ENCODE measurements around the gene ACSL4.
"Not testable (repeated sequence)": the region's sequence is repeated elsewhere in the genome, so short reads cannot be mapped to it uniquely, and the experiment has no call there.

The ACSL4 gene

DNA sequence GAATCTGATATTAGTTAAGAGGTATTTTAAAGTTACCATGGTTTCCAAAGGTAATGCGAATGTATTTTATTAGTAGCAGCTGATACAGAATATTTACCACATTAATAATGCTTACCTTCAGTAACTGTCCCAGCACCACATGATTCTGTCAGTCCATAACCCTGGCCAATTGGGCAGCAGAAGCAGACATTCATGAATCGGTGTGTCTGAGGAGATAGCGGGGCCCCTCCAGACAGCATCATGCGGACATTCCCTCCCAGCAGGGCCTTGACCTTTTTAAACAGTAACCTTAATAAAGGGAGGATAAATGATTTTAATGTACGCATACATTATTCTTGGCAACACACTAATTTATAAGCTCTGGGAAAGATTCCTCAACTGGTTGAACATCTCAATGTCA is 65.1 kb downstream of the ACSL4 start:
- no peak for DNase-seq (ENCODE audit: low spot score)

DNA sequence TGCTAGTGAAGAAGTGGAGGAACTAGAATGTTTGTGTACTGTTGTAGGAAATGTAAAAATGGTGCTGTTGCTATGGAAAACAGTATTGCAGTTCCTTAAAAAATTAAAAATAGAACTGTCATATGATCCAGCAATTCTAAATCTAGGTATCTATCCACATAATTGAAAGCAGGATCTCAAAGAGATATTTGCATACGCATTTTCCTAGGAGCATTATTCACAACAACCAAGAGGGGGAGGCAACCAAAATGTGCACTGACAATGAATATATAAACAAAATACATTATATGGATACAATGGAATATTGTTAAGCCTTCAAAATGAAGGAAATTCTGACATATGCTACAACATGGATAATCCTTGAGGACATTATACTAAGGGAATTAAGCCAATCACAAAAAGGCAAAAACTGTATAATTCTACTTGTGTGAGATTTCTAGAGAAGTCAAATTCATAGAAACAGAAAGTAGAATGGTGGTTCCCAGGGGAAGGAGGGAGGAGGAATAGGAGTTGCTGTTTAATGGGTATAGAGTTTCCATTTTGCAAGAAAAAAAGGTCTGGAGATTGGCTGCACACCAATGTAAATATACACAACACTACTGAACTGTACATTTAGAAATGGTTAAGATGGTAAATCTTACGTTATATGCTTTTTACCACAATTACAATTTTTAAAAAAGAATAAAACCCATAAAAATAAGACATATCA is 72.5 kb downstream of the ACSL4 start:
- no peak for DNase-seq (ENCODE audit: low spot score)

DNA sequence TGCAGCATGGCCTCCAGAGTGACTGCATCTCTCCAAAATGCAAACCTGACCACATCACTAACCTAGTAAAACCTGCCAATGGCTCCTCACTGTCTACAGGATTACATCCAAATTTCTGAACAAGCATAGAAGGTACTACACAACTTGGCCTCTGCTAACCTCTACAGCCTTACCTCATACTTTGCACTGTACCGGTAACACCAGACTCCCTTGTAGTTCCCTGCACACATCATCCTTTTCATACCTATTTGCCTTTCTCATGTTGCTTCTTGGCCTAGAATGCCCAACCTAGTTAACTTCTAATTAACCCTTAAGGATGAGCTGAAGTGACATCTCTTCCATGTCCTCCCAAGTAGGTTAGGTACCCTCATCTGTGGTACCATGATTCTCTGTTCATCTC is 74.7 kb downstream of the ACSL4 start:
- no peak for DNase-seq (ENCODE audit: low spot score)

DNA sequence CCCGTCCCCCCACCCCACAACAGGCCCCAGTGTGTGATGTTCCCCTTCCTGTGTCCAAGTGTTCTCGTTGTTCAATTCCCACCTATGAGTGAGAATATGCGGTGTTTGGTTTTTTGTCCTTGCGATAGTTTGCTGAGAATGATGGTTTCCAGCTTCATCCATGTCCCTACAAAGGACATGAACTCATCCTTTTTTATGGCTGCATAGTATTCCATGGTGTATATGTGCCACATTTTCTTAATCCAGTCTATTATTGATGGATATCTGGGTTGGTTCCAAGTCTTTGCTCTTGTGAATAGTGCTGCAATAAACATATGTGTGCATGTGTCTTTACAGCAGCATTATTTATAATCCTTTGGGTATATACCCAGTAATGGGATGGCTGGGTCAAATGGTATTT is 75.7 kb downstream of the ACSL4 start:
- DNase-seq (ENCODE audit: low spot score), result not testable (repeated sequence)

DNA sequence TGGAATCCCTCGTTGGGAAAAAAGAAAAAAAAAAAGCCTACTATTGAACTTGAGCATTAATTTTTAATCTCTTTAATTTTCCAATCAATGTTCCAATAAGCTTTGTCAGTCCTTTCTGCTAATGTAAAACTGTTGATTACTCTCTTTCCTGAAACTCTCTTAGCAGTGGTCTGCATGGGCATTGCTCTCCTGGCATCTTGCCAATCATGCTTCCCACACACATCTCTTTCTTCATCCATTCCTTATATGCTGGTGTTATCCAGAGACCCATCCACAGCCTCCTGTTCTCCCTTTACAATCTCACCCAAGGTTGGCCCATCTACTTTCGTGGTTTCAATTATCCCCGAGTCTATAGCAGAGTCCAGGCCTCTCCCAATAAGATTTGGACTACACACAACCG is 76.3 kb downstream of the ACSL4 start:
- no peak for DNase-seq (ENCODE audit: low spot score)

DNA sequence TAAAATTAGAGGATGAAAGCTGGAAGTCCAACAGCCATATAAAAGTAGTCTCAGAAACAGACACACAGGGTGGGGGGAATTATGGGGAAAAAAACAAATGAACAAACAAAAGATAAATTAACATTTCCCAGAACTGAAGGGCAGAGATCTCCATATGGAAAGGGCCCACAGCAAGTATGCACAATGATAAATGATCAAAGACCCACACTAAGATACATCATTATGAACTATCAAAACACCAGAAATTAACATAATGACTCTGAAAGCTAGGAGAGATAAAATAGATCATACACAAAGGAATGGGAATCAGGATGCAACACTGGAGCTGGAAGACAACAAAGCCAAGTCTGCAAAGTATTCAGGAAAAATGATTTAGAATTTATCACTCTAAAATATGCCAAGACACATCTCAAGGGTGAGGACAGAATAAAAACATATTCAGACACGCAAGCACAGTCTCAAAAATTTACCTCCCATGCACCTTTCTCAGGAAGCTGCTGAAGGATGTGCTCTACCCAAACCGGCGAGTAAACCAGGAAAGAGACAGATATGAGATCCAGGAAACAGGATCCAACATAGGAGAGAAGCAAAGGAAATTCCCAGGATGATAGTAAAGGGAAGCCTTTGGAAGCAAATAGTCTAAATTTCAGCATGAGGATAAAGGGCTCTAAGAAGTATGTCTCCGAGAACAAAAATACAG is 77.4 kb downstream of the ACSL4 start:
- no peak for DNase-seq (ENCODE audit: low spot score)

DNA sequence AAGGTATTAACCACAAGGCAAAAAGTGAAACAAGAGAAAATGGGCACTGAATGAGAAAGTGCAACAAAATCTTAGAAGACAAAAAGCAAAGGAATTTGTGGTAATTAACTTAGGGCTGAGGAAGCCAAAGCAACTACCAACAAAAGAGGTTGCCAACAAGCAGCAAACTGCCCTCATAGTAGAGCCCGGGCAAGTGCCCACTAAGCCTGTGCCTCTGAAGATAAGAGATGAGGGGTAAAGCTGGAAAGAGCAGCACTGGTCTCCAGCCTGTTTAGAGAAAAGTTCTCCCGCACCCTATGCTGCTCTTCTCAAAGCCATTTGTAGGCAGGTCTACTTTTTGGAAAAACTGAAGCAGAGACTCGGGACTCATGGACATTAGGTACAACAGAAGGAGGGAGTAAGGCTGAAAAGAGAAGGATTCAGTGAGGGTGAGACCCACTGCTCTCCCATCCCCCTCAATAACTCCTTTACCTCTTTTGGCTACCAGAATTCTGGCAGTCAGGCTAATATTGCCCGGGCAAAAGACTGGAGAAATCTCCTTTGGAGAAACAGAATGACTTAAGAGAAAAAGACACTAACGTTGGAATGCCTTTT is 78.4 kb downstream of the ACSL4 start:
- DNase-seq (ENCODE audit: low spot score), result no peak

DNA sequence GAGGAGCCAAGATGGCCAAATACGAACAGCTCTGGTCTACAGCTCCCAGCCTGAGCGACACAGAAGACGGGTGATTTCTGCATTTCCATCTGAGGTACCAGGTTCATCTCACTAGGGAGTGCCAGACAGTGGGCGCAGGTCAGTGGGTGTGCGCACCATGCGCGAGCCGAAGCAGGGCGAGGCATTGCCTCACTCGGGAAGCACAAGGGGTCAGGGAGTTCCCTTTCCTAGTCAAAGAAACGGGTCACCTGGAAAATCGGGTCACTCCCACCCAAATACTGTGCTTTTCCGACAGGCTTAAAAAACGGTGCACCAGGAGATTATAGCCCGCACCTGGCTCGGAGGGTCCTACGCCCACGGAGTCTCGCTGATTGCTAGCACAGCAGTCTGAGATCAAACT is 88.4 kb downstream of the ACSL4 start:
- DNase-seq (ENCODE audit: low spot score), result not testable (repeated sequence)

DNA sequence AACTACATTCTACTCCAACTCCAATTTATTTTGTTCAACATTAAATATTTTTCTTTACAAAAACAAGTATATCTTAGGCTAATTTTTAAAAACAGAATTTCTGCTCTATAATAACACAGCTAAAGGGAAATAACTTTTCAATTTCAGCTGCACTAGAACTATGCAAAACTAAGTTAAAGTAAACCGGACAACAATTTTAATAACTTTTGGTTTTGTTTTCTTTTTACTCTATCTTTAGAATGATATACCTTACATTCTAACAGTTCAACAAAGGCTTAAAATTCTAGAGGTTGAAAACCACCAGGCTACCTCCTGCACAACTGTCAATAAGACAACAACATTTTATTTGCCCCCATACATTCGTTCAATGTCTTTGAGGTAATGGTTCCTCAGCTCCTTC is 89.4 kb downstream of the ACSL4 start:
- no peak for DNase-seq (ENCODE audit: low spot score)

DNA sequence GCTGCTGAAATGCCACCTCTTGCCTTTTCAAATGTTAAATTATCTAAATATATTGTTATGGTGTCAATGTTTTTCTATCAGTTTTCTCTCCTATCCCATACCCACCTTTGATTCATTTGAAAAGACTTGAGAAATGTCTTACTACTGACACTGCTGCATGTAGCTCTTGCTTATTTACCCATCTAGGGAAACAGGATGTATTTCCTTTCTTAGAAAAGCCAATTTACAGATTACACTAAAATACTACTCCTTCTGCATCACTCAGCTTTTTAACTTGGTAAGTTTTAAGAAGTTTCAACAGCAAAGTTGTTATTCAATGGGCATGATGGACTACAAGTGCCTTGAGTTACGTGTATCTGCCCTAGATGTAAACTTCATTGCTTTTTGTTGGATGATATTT is 94.9 kb downstream of the ACSL4 start:
- DNase-seq (ENCODE audit: low spot score), result no peak

DNA sequence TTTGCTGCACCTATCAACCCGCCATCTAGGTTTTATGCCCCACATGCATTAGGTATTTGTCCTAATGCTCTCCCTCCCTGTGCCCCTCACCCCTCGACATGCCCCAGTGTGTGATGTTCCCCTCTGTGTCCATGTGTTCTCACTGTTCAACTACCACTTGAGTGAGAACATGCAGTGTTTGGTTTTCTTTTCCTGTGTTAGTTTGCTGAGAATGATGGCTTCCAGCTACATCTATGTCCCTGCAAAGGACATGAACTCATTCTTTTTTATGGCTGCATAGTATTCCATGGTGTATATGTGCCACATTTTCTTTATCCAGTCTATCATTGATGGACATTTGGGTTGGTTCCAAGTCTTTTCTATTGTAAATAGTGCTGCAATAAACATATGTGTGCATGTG is 95.6 kb downstream of the ACSL4 start:
- not testable (repeated sequence) for DNase-seq (ENCODE audit: low spot score)

DNA sequence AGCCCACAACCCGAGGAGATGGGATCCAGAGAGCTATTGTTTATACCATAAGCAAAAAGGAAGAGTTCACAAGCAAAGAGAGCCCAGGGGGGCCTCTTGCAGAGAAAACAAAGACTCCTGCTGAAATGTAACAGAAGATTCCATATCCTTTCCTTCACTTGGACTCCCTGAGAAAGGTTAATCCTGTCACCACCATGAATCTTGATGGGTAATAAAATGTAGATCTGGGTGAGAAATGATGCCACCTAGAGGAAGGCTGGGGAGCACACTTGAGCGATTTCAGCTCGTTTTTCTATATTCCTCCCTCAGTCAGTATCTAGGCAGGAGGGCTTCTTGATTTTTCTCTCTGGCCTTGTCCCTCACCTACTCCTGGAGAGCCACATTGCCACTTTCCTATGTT is 97.9 kb downstream of the ACSL4 start:
- peak; percentile 15 for DNase-seq (ENCODE audit: low spot score)

DNA sequence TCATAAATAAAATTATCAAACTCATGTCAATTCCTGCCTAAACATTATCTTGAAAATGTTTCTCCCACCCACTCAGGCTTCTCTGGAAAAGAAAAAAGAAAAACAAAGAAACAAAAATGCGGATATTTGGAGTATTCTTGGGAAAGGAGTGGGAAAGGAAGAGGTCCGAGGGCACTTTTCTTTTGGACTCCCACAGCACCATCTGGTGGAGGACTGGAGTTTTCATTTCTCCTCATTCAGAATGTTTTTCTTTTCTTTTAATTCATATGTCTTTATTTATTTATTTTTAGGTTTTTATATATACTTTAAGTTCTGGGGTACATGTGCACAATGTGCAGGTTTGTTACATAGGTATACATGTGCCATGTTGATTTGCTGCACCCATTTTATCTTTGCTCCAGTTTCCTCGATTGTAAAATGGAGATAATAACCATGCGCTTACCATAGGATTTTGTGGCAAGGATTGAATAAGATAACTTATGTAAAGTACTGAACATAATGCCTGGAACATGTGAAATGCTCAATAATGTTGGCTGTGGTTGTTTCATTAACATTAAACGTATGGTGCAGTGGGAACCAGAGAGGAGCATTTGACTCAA is 100.1 kb downstream of the ACSL4 start:
- DNase-seq (ENCODE audit: low spot score), result peak; percentile 5

DNA sequence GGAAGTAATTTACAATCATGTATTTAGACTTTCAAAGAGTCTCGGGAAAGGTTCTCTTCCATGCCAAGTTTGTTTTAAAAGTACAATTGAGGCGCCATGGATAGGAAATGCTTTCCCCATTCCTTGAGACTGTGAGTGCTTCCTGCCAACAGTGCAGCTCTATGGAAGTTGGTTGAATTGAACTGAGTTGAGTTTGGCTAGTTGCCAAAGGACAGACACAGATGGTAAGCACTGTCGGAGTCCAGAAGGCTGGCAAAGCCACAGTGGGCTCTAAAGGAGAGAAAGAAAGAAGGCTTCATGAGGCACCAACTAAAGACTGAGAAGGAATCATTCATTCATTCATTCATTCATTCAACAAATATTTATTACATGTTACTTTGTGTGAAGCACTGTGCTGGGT is 103.7 kb downstream of the ACSL4 start:
- no peak for DNase-seq (ENCODE audit: low spot score)

DNA sequence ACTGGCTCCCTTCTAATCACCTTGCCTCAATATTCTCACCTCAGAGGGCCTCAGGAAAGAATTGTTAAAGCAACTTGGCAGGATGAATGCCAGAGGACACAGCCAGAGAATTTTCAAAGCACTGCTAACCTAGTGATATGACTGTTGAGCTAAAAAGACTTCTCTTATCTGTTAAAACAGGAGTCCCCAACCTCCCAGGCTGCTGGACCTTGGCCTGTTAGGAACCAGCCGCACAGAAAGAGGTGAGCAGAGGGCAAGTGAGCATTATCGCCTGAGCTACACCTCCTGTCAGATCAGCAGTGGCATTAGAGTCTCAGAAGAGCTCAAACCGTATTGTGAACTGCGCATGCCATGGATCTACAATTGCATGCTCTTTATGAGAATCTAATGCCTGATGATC is 106.4 kb downstream of the ACSL4 start:
- no peak for DNase-seq (ENCODE audit: low spot score)

DNA sequence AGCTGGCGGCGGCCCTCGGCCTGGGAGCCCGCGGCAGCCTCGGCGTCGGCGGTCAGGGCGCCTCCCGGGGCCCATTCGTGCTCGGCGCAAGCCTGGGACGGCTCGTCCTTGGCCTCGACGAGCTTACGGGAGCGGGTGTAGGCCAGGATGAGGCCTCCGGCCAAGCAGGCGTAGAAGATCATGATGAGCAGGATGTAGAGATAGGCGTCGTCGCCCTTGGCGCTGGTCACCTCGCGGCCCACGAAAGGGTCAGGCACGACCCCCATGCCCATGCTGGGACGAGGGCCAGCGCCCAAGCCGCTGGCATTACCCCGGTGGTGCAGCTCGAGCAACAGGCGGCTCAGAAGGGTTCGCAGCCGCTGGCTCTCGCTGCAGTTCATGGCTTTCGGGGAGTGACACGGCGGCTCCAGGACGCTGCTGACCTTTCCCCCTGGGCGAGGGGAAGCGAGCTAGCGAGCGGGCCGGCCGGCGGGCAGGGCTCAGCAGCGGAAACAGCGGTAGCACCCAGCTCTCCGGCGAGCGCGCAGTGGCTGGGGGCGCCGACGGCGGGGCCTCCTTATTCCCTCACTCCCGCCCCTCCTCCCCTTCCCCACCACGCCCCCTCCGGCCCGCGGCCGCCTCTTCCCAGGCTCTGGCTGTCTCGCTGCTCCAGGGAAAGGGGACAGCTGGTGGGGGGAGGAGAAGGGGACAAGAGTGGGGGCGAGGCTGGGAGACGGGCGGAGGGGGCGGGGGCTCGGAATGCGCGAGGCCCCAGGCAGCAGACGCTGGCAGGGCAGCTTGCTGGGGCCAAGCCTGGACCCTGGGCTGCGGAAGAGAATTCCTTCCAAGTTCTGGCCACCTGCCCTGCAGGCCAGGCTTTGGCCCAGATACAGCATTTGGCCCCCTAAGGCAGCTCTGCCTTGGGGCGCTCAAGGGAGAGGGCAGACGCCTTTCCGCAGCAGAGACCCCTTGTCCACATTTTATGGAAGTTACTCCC is 108.1 kb downstream of the ACSL4 start, which contains the start of gene KCNE5:
Gene KCNE5, minus strand, starts transcription at position 532 of the 976 bp plus-strand sequence. Its CDS starts 152 bp downstream, at position 380.
- no peak for DNase-seq (ENCODE audit: low spot score)

DNA sequence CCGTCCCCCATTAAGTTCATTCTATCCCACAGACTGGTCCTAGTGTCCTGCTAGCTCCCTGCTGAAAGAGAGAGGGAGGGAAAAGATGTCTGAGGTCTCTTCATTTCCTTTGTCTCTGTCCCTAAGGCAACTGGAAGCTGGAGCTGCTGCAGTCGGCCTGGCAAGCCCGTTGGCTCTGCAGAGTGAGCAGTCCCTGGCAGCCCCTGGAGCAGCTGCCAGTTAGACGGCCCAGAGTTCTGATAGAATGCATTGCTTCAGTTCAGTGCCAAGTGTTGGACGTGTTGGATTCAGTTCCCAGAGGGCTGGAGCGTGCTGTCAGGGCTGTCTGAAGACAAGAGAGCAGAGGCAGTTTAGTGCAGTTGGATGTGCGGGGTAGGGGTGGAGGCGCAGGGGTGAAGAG is 109.1 kb downstream of the ACSL4 start:
- DNase-seq (ENCODE audit: low spot score), result no peak

DNA sequence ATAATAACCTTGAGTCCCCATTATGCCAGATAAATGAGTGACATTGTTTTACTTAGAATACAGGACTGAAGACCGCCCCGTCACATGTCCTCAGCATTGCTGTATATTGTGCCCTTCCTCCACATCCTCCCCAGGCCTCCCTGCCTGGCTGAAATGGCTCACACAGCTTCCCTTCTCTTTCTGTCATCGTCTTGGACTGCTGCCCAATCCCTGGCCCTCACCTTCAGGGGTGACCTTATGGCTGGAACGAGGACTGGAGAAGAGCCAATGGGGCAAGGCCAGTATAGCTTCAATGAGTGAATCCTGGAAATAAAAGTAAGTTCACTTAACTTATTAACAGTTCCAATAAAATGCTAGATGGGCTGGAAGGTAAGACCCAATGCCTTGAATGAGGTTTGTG is 110.8 kb downstream of the ACSL4 start:
- no peak for DNase-seq (ENCODE audit: low spot score)

DNA sequence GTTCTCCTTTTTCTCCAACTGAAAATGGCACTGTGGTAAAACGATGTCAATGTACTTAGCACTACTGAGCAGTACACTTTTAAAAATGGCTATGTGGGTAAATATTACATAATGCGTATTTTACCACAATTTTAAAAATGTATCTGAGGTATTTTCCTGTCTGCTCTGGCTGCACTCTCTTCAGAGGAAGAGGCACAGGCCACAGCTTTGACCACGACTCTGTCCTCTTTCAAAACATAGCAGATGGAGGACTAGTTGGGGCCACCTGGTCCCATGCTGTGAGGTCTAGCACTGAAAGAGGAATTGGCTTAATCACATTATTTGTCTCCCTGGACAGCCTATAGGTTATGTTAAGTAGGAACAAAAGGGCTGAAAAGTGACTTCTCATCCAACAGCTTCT is 113.3 kb downstream of the ACSL4 start:
- DNase-seq (ENCODE audit: low spot score), result no peak

DNA sequence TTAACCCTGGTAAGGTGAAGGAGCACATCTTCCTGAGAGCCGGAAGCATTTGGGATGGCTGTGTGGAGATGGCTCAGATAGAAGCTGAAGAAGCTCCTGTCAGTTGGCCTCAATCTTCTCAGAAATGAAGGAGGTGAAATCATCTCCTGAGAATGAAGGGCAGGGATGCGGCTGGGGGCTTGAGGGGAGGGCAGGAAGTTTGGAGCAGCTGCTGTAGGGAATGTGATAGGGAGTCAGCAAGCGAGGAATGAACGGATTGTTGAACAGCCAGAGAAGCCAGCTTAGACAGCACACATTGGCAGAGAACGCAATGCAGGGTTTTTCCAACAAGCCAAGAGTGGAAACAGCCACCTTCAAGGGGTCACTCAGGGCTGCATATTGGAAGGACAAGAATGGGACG is 118.1 kb downstream of the ACSL4 start:
- no peak for DNase-seq (ENCODE audit: low spot score)

DNA sequence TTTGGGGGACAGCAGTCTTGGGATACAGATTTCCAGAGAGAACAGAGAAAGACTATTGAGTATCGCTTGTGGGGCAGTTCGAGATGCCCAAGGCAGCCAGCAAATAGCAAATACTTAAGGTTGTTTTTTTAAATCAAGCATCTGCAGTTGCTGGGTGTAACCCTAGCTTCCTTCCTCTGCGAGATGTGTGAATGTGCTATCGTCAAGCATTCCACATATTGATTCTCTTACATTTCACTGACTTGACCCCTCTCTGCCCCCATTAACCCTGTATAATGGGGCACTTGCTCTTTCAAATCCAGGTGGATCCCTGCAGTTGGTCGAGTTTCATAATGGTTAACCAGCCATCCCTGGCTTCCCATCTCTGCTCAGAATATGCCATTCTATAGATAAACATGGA is 131.6 kb downstream of the ACSL4 start:
- DNase-seq (ENCODE audit: low spot score), result no peak

DNA sequence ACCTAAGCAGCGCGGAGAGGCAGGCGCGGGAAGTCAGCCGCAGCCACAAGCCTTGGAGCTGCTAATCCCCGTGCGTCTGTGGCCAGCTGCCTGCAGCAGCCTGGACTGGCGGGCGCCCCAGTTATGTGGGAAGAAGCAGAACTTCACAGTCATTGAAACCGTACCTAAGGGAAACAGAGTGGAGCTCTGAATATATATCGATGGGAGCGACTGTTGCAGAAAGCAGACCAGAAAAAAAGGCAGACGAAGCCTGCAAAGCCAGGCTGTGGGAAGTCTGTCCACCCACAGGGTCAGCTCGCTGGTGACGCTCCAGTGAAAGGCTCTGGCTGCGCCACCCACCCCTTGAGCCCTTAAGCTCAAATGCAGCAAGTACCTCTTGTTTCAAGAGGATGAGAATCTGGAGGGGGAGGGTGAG is 132.8 kb downstream of the ACSL4 start:
- no peak for DNase-seq (ENCODE audit: low spot score)

Measured in activated CD4-positive, alpha-beta T cell treated with anti-CD3 and anti-CD28 coated beads, Interleukin-2, Interleukin-4, amounts not matched to agents 100 ng/mL and 50 ng/mL, durations not matched to agents 16 hours and 8 hours (primary cell).